ENCODE results near the gene EPC1.

EPC1 gene

GRCh38 chr10:32378363-32379317 is 31.7 kb upstream of the EPC1 start:
- H3K9me3 ChIP-seq (ENCODE audit: low read length), result 0 out of 2 replicates have a peak, but pooled peaks cover 5% of the 10 kb centered on the region
- H3K4me1 ChIP-seq (ENCODE audit: insufficient read depth, low read length, severe bottlenecking), result peaks cover 21% of the 10 kb centered on the region
- H3K4me2 ChIP-seq (ENCODE audit: low read length), result peak overlapping the region; percentile 94
- no peak overlapping the region for H2AFZ ChIP-seq (ENCODE audit: low read length)
- no peaks in the 10 kb centered on the region for H3K27me3 ChIP-seq (ENCODE audit: insufficient read depth, low read length)
- H3F3A ChIP-seq (ENCODE audit: insufficient read depth, low read length), result no peaks in the 10 kb centered on the region
- peak overlapping the region; percentile 96 for H3K9ac ChIP-seq (ENCODE audit: low read length)
- H4K20me1 ChIP-seq (ENCODE audit: insufficient read depth, low read length), result no peaks in the 10 kb centered on the region
- TF ChIP-seq CTCF (IDR thresholded peaks at IDR 0.05; ENCODE audit: low read length), result no peak
- no peak for TF ChIP-seq EZH2 (IDR thresholded peaks at IDR 0.05; ENCODE audit: borderline replicate concordance, low read length)
- H3K4me3 ChIP-seq (ENCODE audit: low read depth, low read length, poor library complexity, severe bottlenecking), result peak overlapping the region; percentile 88
- no peaks in the 10 kb centered on the region for H3K9me2 ChIP-seq (ENCODE audit: low read depth, low read length)
- H3K36me3 ChIP-seq (ENCODE audit: insufficient read depth, low read length), result peaks cover 6% of the 10 kb centered on the region; the same call in 1 of the 2 replicates
- H3K27ac ChIP-seq (ENCODE audit: low read depth, low read length, poor library complexity, severe bottlenecking), result peak overlapping the region; percentile 89
- H3K79me2 ChIP-seq (ENCODE audit: insufficient read depth, low read length), result peaks cover 48% of the 10 kb centered on the region

DNA sequence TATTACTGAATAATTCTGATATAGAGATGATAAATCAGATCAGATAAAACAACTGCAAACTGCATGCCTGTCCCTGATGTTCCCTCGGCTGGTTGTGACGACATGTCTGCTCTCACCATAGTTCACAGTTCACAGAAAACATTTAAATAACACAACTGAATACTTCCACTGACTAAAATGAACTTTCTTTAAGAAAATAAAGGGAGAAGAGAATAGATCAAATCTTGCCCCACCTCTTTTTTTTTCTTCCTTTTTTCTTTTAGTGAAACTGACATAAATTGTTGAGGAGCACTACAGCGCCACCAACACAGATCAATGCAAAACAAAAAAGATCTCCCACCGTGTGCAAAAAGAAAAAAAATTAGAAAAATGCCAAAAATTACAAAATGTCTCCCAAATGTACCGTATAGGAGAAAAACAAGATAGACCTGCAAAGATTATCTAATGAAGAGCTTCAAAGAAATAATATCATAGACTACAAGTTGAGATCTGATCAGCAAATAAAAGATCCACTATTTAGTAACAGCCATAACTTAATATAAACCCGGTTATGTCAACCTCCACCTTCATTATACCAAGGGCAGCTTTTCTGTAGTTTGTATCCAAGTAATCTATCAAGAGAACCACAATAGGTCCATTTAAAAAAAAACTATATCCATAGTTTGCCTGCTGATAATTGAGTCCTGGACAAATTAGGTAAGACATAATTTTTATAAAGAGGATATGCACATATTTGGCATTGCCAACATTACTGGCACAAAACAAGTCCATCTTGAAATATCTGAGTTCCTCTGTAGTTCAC is 30.7 kb upstream of the EPC1 start:
- H3K9me2 ChIP-seq (ENCODE audit: low read depth, low read length), result no peaks in the 10 kb centered on the region
- H3K4me2 ChIP-seq (ENCODE audit: low read length), result peak overlapping the region; percentile 94
- peak; percentile 75 for TF ChIP-seq CTCF (IDR thresholded peaks at IDR 0.05; ENCODE audit: low read length)
- TF ChIP-seq EZH2 (IDR thresholded peaks at IDR 0.05; ENCODE audit: borderline replicate concordance, low read length), result no peak
- H3K36me3 ChIP-seq (ENCODE audit: insufficient read depth, low read length), result peaks cover 13% of the 10 kb centered on the region
- peak overlapping the region; percentile 96 for H3K9ac ChIP-seq (ENCODE audit: low read length)
- 0 out of 2 replicates have a peak, but pooled peaks cover 5% of the 10 kb centered on the region for H3K9me3 ChIP-seq (ENCODE audit: low read length)
- peaks cover 21% of the 10 kb centered on the region for H3K4me1 ChIP-seq (ENCODE audit: insufficient read depth, low read length, severe bottlenecking)
- no peaks in the 10 kb centered on the region for H3F3A ChIP-seq (ENCODE audit: insufficient read depth, low read length)
- peak overlapping the region; percentile 89 for H3K27ac ChIP-seq (ENCODE audit: low read depth, low read length, poor library complexity, severe bottlenecking)
- no peaks in the 10 kb centered on the region for H3K27me3 ChIP-seq (ENCODE audit: insufficient read depth, low read length)
- no peak overlapping the region; the same call in 1 of the 2 replicates for H2AFZ ChIP-seq (ENCODE audit: low read length)
- H3K79me2 ChIP-seq (ENCODE audit: insufficient read depth, low read length), result peaks cover 57% of the 10 kb centered on the region
- no peaks in the 10 kb centered on the region for H4K20me1 ChIP-seq (ENCODE audit: insufficient read depth, low read length)
- H3K4me3 ChIP-seq (ENCODE audit: low read depth, low read length, poor library complexity, severe bottlenecking), result peak overlapping the region; percentile 88

DNA sequence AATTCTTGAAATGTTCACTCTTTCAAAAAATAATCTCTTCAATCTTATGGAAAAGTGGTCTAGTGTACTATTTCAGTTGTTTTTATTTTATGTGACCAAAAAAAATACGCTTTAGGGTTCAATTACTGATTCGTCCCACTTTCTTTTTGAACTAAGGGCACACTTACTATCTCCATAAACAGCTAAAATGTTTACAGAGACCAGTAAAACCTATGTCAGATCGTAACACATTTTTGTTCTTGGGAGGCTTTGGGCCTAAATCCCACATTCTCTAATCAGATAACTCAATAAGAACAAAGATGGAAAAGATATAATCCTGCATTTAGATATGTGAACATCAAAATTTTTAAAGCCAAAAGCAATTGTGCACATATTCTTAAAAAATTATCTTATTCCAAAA is 29.8 kb upstream of the EPC1 start:
- Histone ChIP-seq H3F3A (ENCODE audit: insufficient read depth, low read length) (no peaks in the 10 kb centered on the region), H3K4me2 (ENCODE audit: low read length) (peak overlapping the region; percentile 94), H3K4me3 (ENCODE audit: low read depth, low read length, poor library complexity, severe bottlenecking) (peak overlapping the region; percentile 88), H3K79me2 (ENCODE audit: insufficient read depth, low read length) (peaks cover 57% of the 10 kb centered on the region), H4K20me1 (ENCODE audit: insufficient read depth, low read length) (no peaks in the 10 kb centered on the region), H2AFZ (ENCODE audit: low read length) (no peak overlapping the region), H3K9me2 (ENCODE audit: low read depth, low read length) (no peaks in the 10 kb centered on the region), H3K27ac (ENCODE audit: low read depth, low read length, poor library complexity, severe bottlenecking) (peak overlapping the region; percentile 89), H3K27me3 (ENCODE audit: insufficient read depth, low read length) (no peaks in the 10 kb centered on the region), H3K9me3 (ENCODE audit: low read length) (0 out of 2 replicates have a peak, but pooled peaks cover 5% of the 10 kb centered on the region), H3K4me1 (ENCODE audit: insufficient read depth, low read length, severe bottlenecking) (peaks cover 21% of the 10 kb centered on the region), H3K36me3 (ENCODE audit: insufficient read depth, low read length) (peaks cover 13% of the 10 kb centered on the region), H3K9ac (ENCODE audit: low read length) (peak overlapping the region; percentile 96)
- no peak for TF ChIP-seq CTCF (IDR thresholded peaks at IDR 0.05; ENCODE audit: low read length)
